Caco-2 (cell line): ENCODE data around the gene STMP1. TPM values are rescaled to one million over a fixed set of nuclear protein-coding genes. Genes with fewer than 3 reads are reported as not detected.
"Not testable (repeated sequence)": the region's sequence is repeated elsewhere in the genome, so short reads cannot be mapped to it uniquely, and the experiment has no call there.

Experiments
- BruUV-seq: library from RNA; stranded (reverse); fragments of 400-500 nt; replicated peaks from 2 replicates; lab custom pipeline; 2021; lab: Mats Ljungman, UMichigan
- CTCF ChIA-PET: fragments of 300-600 bp; sonication (Branson Sonifier 250); formaldehyde crosslinking; loops from one replicate; lab custom pipeline; 2022; ENCODE audit warnings: antibody characterized with exemption; lab: Charles Lee
- POLR2A ChIA-PET: fragments of 300-600 bp; sonication (Branson Sonifier 250); formaldehyde crosslinking; loops from one replicate; lab custom pipeline; 2022; ENCODE audit warnings: antibody characterized with exemption; lab: Charles Lee
- DNase-seq, 2 experiments: peaks; one replicate each; pipeline versions ENCODE4 v3.0.0 to v3.0.0-alpha.2; 2020 to 2022
- H3K27me3 ChIP-seq: replicated peaks from 2 replicates; pipeline ENCODE4 v1.6.0; 2011; ENCODE audit warnings: low read length; ENCODE audit not compliant: control insufficient read depth, insufficient read depth
- H3K36me3 ChIP-seq: 2 replicates; pipeline ENCODE4 v1.5.1; 2011; ENCODE audit warnings: low read length; ENCODE audit not compliant: control insufficient read depth, insufficient read depth
- H3K4me1 ChIP-seq: fragments of 250-450 bp; sonication (Bioruptor Pico); 2 replicates; pipeline ENCODE4 v1.5.1; 2020; ENCODE audit warnings: mild to moderate bottlenecking
- H3K4me3 ChIP-seq: 2 replicates; pipeline ENCODE4 v1.5.1; 2011; ENCODE audit warnings: low read depth, mild to moderate bottlenecking, control low read depth, low read length
- H3K9me3 ChIP-seq: fragments of 250-450 bp; sonication (Bioruptor Pico); 2 replicates; pipeline ENCODE4 v1.5.1; 2020; ENCODE audit warnings: mild to moderate bottlenecking, moderate library complexity
- H3K27ac Mint-ChIP-seq: one replicate; pipeline ENCODE4 v1.8.0; 2022; ENCODE audit warnings: mixed read lengths; ENCODE audit not compliant: unreplicated experiment
- H3K27me3 Mint-ChIP-seq: one replicate; pipeline ENCODE4 v1.8.0; 2022; ENCODE audit warnings: mixed read lengths; ENCODE audit not compliant: insufficient read depth, unreplicated experiment
- H3K36me3 Mint-ChIP-seq: one replicate; pipeline ENCODE4 v1.8.0; 2022; ENCODE audit warnings: mild to moderate bottlenecking, mixed read lengths; ENCODE audit not compliant: insufficient read depth, unreplicated experiment
- H3K4me1 Mint-ChIP-seq: one replicate; pipeline ENCODE4 v1.8.0; 2022; ENCODE audit warnings: low read depth, mixed read lengths; ENCODE audit not compliant: unreplicated experiment
- H3K4me3 Mint-ChIP-seq: one replicate; pipeline ENCODE4 v1.8.0; 2022; ENCODE audit warnings: mild to moderate bottlenecking, moderate library complexity, mixed read lengths; ENCODE audit not compliant: unreplicated experiment
- H3K9me3 Mint-ChIP-seq: one replicate; pipeline ENCODE4 v1.8.0; 2022; ENCODE audit warnings: mixed read lengths; ENCODE audit not compliant: unreplicated experiment
- intact Hi-C: fragments of 100-400 bp; cut with micrococcal nuclease; formaldehyde crosslinking; loops from one replicate; pipeline ENCODE4 v1.10.0; 2022; ENCODE audit not compliant: unreplicated experiment
- total RNA-seq: library from RNA; stranded (reverse); gene quantifications from 2 replicates; pipeline ENCODE4 v1.2.3, GENCODE V29; 2022
- TF ChIP-seq, protein P1 (sequence below), 2 experiments: fragments of 200-600 bp in 1 of 2; IDR thresholded peaks; 1 replicate in 1 of 2; 2 replicates in 1 of 2; pipeline versions ENCODE4 v1.5.1 to v1.8.0; 2011 to 2022; ENCODE audit warnings: antibody characterized with exemption in 1 of 2, control low read depth in 1 of 2, inconsistent platforms in 1 of 2, low read depth in 1 of 2, low read length in 1 of 2, mild to moderate bottlenecking in 1 of 2, moderate library complexity in 1 of 2; ENCODE audit not compliant: insufficient read depth in 1 of 2, severe bottlenecking in 1 of 2, unreplicated experiment in 1 of 2

The STMP1 gene
- total RNA-seq, 1 experiment from 2014 or later = 21.5 TPM

DNA sequence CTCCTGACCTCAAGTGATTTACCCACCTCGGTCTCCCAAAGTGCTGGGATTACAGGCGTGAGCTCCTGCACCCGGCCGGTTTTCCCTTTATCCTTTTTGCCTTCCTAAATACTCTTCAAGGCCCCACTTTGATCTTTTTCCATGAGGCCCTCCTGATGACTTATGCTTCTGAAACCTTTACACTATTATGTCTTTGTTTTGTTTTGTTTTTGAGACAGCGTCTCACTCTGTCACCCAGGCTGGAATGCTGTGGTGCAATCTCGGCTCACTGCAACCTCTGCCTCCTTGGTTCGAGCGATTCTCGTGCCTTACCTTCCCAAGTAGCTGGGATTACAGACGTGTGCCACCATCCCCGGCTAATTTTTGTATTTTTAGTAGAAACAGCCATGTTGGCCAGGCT is 3.8 kb downstream of the STMP1 start:
- Mint-ChIP-seq H3K27ac (peak overlapping the region; percentile 40), H3K9me3 (peaks cover 11% of the 10 kb centered on the region), H3K27me3 (no peaks in the 10 kb centered on the region), H3K36me3 (no peaks in the 10 kb centered on the region), H3K4me3 (no peak overlapping the region), H3K4me1 (peaks cover 8% of the 10 kb centered on the region)
- Histone ChIP-seq H3K9me3 (no peaks in the 10 kb centered on the region), H3K36me3 (no peaks in the 10 kb centered on the region), H3K4me1 (peaks cover 8% of the 10 kb centered on the region), H3K4me3 (no peak overlapping the region), H3K27me3 (no peaks in the 10 kb centered on the region)
- no peak for DNase-seq
- intact Hi-C loops = no loop called here
- TF ChIP-seq, protein P1, sequence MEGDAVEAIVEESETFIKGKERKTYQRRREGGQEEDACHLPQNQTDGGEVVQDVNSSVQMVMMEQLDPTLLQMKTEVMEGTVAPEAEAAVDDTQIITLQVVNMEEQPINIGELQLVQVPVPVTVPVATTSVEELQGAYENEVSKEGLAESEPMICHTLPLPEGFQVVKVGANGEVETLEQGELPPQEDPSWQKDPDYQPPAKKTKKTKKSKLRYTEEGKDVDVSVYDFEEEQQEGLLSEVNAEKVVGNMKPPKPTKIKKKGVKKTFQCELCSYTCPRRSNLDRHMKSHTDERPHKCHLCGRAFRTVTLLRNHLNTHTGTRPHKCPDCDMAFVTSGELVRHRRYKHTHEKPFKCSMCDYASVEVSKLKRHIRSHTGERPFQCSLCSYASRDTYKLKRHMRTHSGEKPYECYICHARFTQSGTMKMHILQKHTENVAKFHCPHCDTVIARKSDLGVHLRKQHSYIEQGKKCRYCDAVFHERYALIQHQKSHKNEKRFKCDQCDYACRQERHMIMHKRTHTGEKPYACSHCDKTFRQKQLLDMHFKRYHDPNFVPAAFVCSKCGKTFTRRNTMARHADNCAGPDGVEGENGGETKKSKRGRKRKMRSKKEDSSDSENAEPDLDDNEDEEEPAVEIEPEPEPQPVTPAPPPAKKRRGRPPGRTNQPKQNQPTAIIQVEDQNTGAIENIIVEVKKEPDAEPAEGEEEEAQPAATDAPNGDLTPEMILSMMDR (IDR thresholded peaks at IDR 0.05; ENCODE audit: insufficient read depth in 1 of 2, low read depth in 1 of 2, low read length in 1 of 2, severe bottlenecking in 1 of 2, unreplicated experiment in 1 of 2) = no peak
- CTCF ChIA-PET = no interaction called here
- POLR2A ChIA-PET = no interaction called here
- BruUV-seq = no TSS peak

DNA sequence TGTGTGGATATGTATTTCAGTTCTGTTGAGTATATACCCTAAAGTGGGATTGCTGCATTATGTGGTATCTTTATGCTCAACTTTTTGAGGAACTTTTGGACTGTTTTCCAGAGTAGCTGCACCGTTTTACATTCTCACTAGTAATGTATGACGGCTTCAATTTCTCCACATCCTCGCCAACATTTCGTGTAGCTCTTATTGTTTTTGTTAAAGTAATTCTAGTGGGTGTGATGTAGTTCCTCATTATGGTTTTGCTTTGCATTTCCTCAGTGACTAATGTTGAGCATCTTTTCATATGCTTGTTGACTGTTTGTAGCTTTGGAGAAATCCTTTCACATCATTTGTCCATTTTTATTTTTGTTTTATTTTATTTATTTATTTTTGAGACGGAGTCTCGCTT is 4.5 kb downstream of the STMP1 start:
- CTCF ChIA-PET = no interaction called here
- DNase-seq = no peak
- no peaks in the 10 kb centered on the region for H3K27me3 ChIP-seq
- Mint-ChIP-seq H3K36me3 (no peaks in the 10 kb centered on the region), H3K27ac (no peak overlapping the region), H3K9me3 (peaks cover 11% of the 10 kb centered on the region), H3K4me1 (peaks cover 2% of the 10 kb centered on the region), H3K27me3 (no peaks in the 10 kb centered on the region), H3K4me3 (no peak overlapping the region)
- TF ChIP-seq, protein P1 (IDR thresholded peaks at IDR 0.05; ENCODE audit: insufficient read depth in 1 of 2, low read depth in 1 of 2, low read length in 1 of 2, severe bottlenecking in 1 of 2, unreplicated experiment in 1 of 2) = no peak
- intact Hi-C loops = no loop called here
- H3K36me3 ChIP-seq = no peaks in the 10 kb centered on the region
- no peak overlapping the region for H3K4me3 ChIP-seq
- peaks cover 1% of the 10 kb centered on the region; the same call in 1 of the 2 replicates for H3K4me1 ChIP-seq
- no TSS peak for BruUV-seq
- no peaks in the 10 kb centered on the region for H3K9me3 ChIP-seq
- POLR2A ChIA-PET = no interaction called here

DNA sequence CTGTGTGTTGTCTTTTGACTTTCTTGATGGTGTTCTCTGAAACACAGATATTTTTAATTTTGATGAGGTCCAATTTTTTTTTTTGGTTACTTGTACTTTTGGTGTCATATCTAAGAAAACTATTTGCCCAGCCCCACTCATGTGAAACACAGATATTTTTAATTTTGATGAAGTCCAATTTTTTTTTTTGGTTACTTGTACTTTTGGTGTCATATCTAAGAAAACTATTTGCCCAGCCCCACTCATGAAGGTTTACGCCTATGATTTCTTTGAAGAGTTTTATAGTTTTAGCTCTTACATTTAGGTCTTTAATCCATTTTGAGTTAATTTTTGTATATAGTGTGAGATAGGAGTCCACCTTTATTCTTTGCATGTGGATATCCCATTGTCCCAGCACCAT is 5.3 kb downstream of the STMP1 start:
- H3K4me1 ChIP-seq, intact Hi-C loops, H3K36me3 ChIP-seq, H3K36me3 Mint-ChIP-seq, H3K9me3 ChIP-seq, H3K4me3 Mint-ChIP-seq, H3K4me1 Mint-ChIP-seq, DNase-seq, H3K27me3 Mint-ChIP-seq, CTCF ChIA-PET, H3K27ac Mint-ChIP-seq, H3K27me3 ChIP-seq, BruUV-seq, POLR2A ChIA-PET, H3K4me3 ChIP-seq: not testable (repeated sequence)
- peaks cover 11% of the 10 kb centered on the region for H3K9me3 Mint-ChIP-seq

DNA sequence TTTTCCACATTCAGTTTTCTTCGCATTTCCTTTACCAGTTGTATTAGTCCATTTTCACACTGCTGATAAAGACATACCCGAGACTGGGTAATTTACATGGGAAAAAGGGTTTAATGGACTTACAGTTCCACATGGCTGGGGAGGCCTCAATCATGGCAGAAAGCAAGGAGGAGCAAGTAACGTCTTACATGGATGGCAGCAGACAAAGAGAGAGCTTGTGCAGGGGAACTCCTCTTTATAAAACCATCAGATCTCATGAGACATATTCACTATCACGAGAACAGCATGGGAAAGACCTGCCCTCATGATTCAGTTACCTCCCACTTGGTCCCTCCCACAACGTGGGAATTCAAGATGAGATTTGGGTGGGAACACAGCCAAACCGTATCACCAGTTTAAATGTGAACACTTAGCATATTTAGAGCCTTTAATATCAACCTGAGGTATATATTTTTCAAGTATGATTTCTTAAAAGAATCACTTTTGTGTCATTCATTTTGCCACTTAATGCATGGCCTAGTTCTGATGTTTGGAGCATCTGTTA is 6.6 kb downstream of the STMP1 start:
- H3K36me3 Mint-ChIP-seq, H3K4me1 Mint-ChIP-seq, BruUV-seq, H3K27ac Mint-ChIP-seq, H3K4me3 ChIP-seq, H3K36me3 ChIP-seq, H3K9me3 ChIP-seq, H3K27me3 ChIP-seq, DNase-seq, CTCF ChIA-PET, H3K4me3 Mint-ChIP-seq, POLR2A ChIA-PET, H3K27me3 Mint-ChIP-seq, H3K4me1 ChIP-seq, intact Hi-C loops: not testable (repeated sequence)
- H3K9me3 Mint-ChIP-seq = peaks cover 11% of the 10 kb centered on the region
